IgD-negative memory B cell (primary cell): Measurements from ENCODE around the gene CLTRN. TPM values are rescaled to one million over a fixed set of nuclear protein-coding genes. Genes with fewer than 3 reads are reported as not detected.

Experiments
- polyA plus RNA-seq: library from polyadenylated mRNA; unstranded; fragments of 300-500 nt; fragmentation: Illumina TruSeq; gene quantifications from one replicate; pipeline ENCODE4 v1.2.3, GENCODE V29; 2021

The CLTRN gene
- polyA plus RNA-seq, 1 donor from 2014 or later, result not detected

Other genes starting within 250 kb of the CLTRN start
- gene PIR, start 171.5 kb downstream of the CLTRN start, polyA plus RNA-seq, result not detected
- gene BMX, start 164.0 kb downstream of the CLTRN start, polyA plus RNA-seq, result not detected
- not detected for gene ACE2, start 63.8 kb downstream of the CLTRN start, polyA plus RNA-seq
- 25.0 TPM for gene CA5B, start 73.5 kb upstream of the CLTRN start, polyA plus RNA-seq
- 43.8 TPM for gene ZRSR2, start 125.7 kb upstream of the CLTRN start, polyA plus RNA-seq
- gene AP1S2, start 190.0 kb upstream of the CLTRN start, polyA plus RNA-seq, result 80.7 TPM